ENCODE results near the gene IFT74. TPM values are rescaled to one million over a fixed set of nuclear protein-coding genes. Genes with fewer than 3 reads are reported as not detected.

IFT74 gene
- total RNA-seq, 4 donors from 2014 or later: 23.0 to 40.0 (median 29.9) TPM

- DNase-seq: no peak
- H3K36me3 ChIP-seq: no peaks in the 10 kb centered on the region
- intact Hi-C loops (cut with DNase I): no loop called here
- 81 to 89% methylated on average over 4 of the region's 4 CpGs for WGBS, 2 donors
- no peaks in the 10 kb centered on the region for H3K9me3 ChIP-seq
- no peaks in the 10 kb centered on the region for H3K27me3 ChIP-seq
- no peak overlapping the region for H3K4me3 ChIP-seq (replicated peaks in 1 of 3)
- no peak overlapping the region for H3K27ac ChIP-seq
- H3K4me1 ChIP-seq: no peaks in the 10 kb centered on the region
- TF ChIP-seq POLR2A (IDR thresholded peaks at IDR 0.05): no peak
- no peak for TF ChIP-seq CTCF (IDR thresholded peaks at IDR 0.05)
Measured at GRCh38 chr9:27047136-27047535, 90.9 kb downstream of the IFT74 start.

GRCh38 chr9:27053369-27054022, 97.3 kb downstream of the IFT74 start:
- 60 to 63% methylated on average over 6 of the region's 6 CpGs for WGBS, 2 donors
- Histone ChIP-seq H3K36me3 (peaks cover 0 to 3% of the 10 kb centered on the region in 2 donors), H3K27ac (no peak overlapping the region), H3K4me3 (replicated peaks in 1 of 3) (no peak overlapping the region), H3K4me1 (no peaks in the 10 kb centered on the region), H3K27me3 (no peaks in the 10 kb centered on the region), H3K9me3 (no peaks in the 10 kb centered on the region)
- TF ChIP-seq POLR2A (IDR thresholded peaks at IDR 0.05): no peak
- no peak for TF ChIP-seq CTCF (IDR thresholded peaks at IDR 0.05)
- intact Hi-C loops (cut with DNase I): no loop called here
- no peak for DNase-seq

- 90 to 97% methylated on average over 1 of the region's 1 CpG for WGBS, 2 donors
- TF ChIP-seq POLR2A (IDR thresholded peaks at IDR 0.05) (no peak), CTCF (IDR thresholded peaks at IDR 0.05) (no peak)
- H3K27ac ChIP-seq: no peak overlapping the region
- no peaks in the 10 kb centered on the region for H3K9me3 ChIP-seq
- H3K36me3 ChIP-seq: peaks cover 0 to 3% of the 10 kb centered on the region in 2 donors
- no peaks in the 10 kb centered on the region for H3K4me1 ChIP-seq
- DNase-seq: no peak
- no peak overlapping the region for H3K4me3 ChIP-seq (replicated peaks in 1 of 3)
- intact Hi-C loops (cut with DNase I): no loop called here
- H3K27me3 ChIP-seq: no peaks in the 10 kb centered on the region
Measured at GRCh38 chr9:27054125-27054524, 97.9 kb downstream of the IFT74 start.

GRCh38 chr9:27054841-27055240, 98.6 kb downstream of the IFT74 start:
- peaks cover 0 to 3% of the 10 kb centered on the region in 2 donors for H3K36me3 ChIP-seq
- H3K27me3 ChIP-seq: no peaks in the 10 kb centered on the region
- DNase-seq: no peak
- H3K4me1 ChIP-seq: no peaks in the 10 kb centered on the region
- H3K9me3 ChIP-seq: no peaks in the 10 kb centered on the region
- no peak for TF ChIP-seq POLR2A (IDR thresholded peaks at IDR 0.05)
- TF ChIP-seq CTCF (IDR thresholded peaks at IDR 0.05): no peak
- H3K27ac ChIP-seq: no peak overlapping the region
- H3K4me3 ChIP-seq (replicated peaks in 1 of 3): no peak overlapping the region
- intact Hi-C loops (cut with DNase I): no loop called here

GRCh38 chr9:27059412-27059811, 103.2 kb downstream of the IFT74 start:
- WGBS, 2 donors: 80 to 83% methylated on average over 1 of the region's 1 CpG
- intact Hi-C loops (cut with DNase I): no loop called here
- no peaks in the 10 kb centered on the region for H3K4me1 ChIP-seq
- no peak overlapping the region for H3K27ac ChIP-seq
- TF ChIP-seq POLR2A (IDR thresholded peaks at IDR 0.05): no peak
- TF ChIP-seq CTCF (IDR thresholded peaks at IDR 0.05): no peak
- H3K9me3 ChIP-seq: no peaks in the 10 kb centered on the region
- H3K27me3 ChIP-seq: no peaks in the 10 kb centered on the region
- no peak for DNase-seq
- H3K4me3 ChIP-seq (replicated peaks in 1 of 3): no peak overlapping the region
- peaks cover 3 to 5% of the 10 kb centered on the region in 2 donors for H3K36me3 ChIP-seq
